ENCODE measurements around the gene GPR162. TPM values are rescaled to one million over a fixed set of nuclear protein-coding genes. Genes with fewer than 3 reads are reported as not detected.

The GPR162 gene
- polyA plus RNA-seq, 1 donor from 2014 or later: 82.8 TPM

GRCh38 chr12:6784296-6784695 is 37.3 kb upstream of the GPR162 start:
- Histone ChIP-seq H3K4me2 (ENCODE audit: low read length) (no peak overlapping the region), H3K27me3 (ENCODE audit: insufficient read depth, low read depth, low read length) (no peaks in the 10 kb centered on the region), H3K4me3 (ENCODE audit: low read length) (no peak overlapping the region), H3K9ac (ENCODE audit: low read length) (no peak overlapping the region), H3K9me2 (ENCODE audit: insufficient read depth, low read length) (no peaks in the 10 kb centered on the region), H3K27ac (ENCODE audit: low read length) (no peak overlapping the region), H2AFZ (ENCODE audit: low read depth, low read length) (no peak overlapping the region), H3F3A (ENCODE audit: insufficient read depth, low read length, poor library complexity, severe bottlenecking) (no peaks in the 10 kb centered on the region), H3K79me2 (replicated peaks; ENCODE audit: insufficient read depth, low read length) (no peaks in the 10 kb centered on the region), H3K36me3 (ENCODE audit: insufficient read depth, low read length) (no peaks in the 10 kb centered on the region), H4K20me1 (ENCODE audit: insufficient read depth) (no peaks in the 10 kb centered on the region), H3K9me3 (ENCODE audit: low read length) (no peaks in the 10 kb centered on the region)
- TF ChIP-seq MXI1 (conservative IDR thresholded peaks at IDR 0.05; ENCODE audit: poor library complexity, severe bottlenecking) (no peak), POLR2AphosphoS5 (IDR thresholded peaks at IDR 0.05) (no peak), TAF1 (IDR thresholded peaks at IDR 0.05; ENCODE audit: low read depth) (no peak), REST (IDR thresholded peaks at IDR 0.05; ENCODE audit: borderline replicate concordance) (no peak), RAD21 (conservative IDR thresholded peaks at IDR 0.05) (no peak), EZH2 (IDR thresholded peaks at IDR 0.05; ENCODE audit: borderline replicate concordance, insufficient read depth, low read length, poor library complexity, severe bottlenecking) (no peak), CTCF (IDR thresholded peaks at IDR 0.05; ENCODE audit: poor library complexity, severe bottlenecking) (no peak), SMC3 (conservative IDR thresholded peaks at IDR 0.05; ENCODE audit: poor library complexity) (no peak), EP300 (conservative IDR thresholded peaks at IDR 0.05; ENCODE audit: poor library complexity, severe bottlenecking) (no peak)

DNA sequence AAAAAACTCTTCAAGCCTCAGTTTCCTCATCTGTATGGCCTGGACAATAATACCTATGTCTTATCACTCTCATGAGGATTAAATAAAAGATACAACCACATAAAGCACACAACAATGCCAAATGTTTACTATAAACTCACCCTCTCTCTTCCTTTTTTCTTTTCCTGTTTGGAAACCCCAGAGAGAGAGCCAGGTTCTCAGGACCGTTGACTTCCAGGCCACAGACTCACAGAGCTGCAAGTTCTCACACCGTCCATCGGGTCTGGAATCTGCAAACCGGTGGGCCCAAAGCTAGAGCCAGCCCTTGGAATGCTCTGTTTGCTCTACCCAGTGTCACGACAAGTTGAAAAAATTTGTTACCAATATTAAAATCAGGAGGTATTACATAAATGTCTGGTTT is 36.9 kb upstream of the GPR162 start:
- H3K9me2 ChIP-seq (ENCODE audit: insufficient read depth, low read length): no peaks in the 10 kb centered on the region
- no peaks in the 10 kb centered on the region for H3K9me3 ChIP-seq (ENCODE audit: low read length)
- H3F3A ChIP-seq (ENCODE audit: insufficient read depth, low read length, poor library complexity, severe bottlenecking): no peaks in the 10 kb centered on the region
- no peak overlapping the region for H3K4me3 ChIP-seq (ENCODE audit: low read length)
- no peak overlapping the region for H3K27ac ChIP-seq (ENCODE audit: low read length)
- no peaks in the 10 kb centered on the region for H3K27me3 ChIP-seq (ENCODE audit: insufficient read depth, low read depth, low read length)
- no peaks in the 10 kb centered on the region for H3K79me2 ChIP-seq (replicated peaks; ENCODE audit: insufficient read depth, low read length)
- no peak overlapping the region for H2AFZ ChIP-seq (ENCODE audit: low read depth, low read length)
- H4K20me1 ChIP-seq (ENCODE audit: insufficient read depth): no peaks in the 10 kb centered on the region
- H3K4me2 ChIP-seq (ENCODE audit: low read length): no peak overlapping the region
- no peak overlapping the region for H3K9ac ChIP-seq (ENCODE audit: low read length)
- no peaks in the 10 kb centered on the region for H3K36me3 ChIP-seq (ENCODE audit: insufficient read depth, low read length)
- TF ChIP-seq SMC3 (conservative IDR thresholded peaks at IDR 0.05; ENCODE audit: poor library complexity): no peak
- TF ChIP-seq TAF1 (IDR thresholded peaks at IDR 0.05; ENCODE audit: low read depth): no peak
- no peak for TF ChIP-seq EZH2 (IDR thresholded peaks at IDR 0.05; ENCODE audit: borderline replicate concordance, insufficient read depth, low read length, poor library complexity, severe bottlenecking)
- TF ChIP-seq POLR2AphosphoS5 (IDR thresholded peaks at IDR 0.05): no peak
- TF ChIP-seq MXI1 (conservative IDR thresholded peaks at IDR 0.05; ENCODE audit: poor library complexity, severe bottlenecking): no peak
- no peak for TF ChIP-seq RAD21 (conservative IDR thresholded peaks at IDR 0.05)
- no peak for TF ChIP-seq EP300 (conservative IDR thresholded peaks at IDR 0.05; ENCODE audit: poor library complexity, severe bottlenecking)
- TF ChIP-seq REST (IDR thresholded peaks at IDR 0.05; ENCODE audit: borderline replicate concordance): no peak
- no peak for TF ChIP-seq CTCF (IDR thresholded peaks at IDR 0.05; ENCODE audit: poor library complexity, severe bottlenecking)

All from neural cell (in vitro differentiated cells).